GM18505 (cell line): ENCODE measurements around the gene GZMB.
"Not testable (repeated sequence)": the region's sequence is repeated elsewhere in the genome, so short reads cannot be mapped to it uniquely, and the experiment has no call there.

Source experiments
- ATAC-seq: cut with Tn5 transposase; IDR thresholded peaks from one replicate; pipeline ENCODE4 v1.9.1; 2021; ENCODE audit not compliant: unreplicated experiment
- POLR2A ChIP-seq: IDR thresholded peaks from 4 replicates; pipeline ENCODE4 v1.6.1; 2011; ENCODE audit warnings: borderline replicate concordance; ENCODE audit not compliant: insufficient read depth, insufficient read length; ENCODE audit errors: extremely low read depth

GZMB gene

GRCh38 chr14:24612196-24612595, 21.8 kb downstream of the GZMB start:
- no peak for TF ChIP-seq POLR2A
- ATAC-seq, result no peak

- ATAC-seq, result no peak
- no peak for TF ChIP-seq POLR2A
These were observed 24.2 kb downstream of the GZMB start, which contains the start of gene GZMH for GRCh38 chr14:24609655-24610344. Gene GZMH (minus strand): TSS chr14:24609685. CDS start chr14:24609613, 72 bp downstream.

GRCh38 chr14:24607635-24608514, 26.1 kb downstream of the GZMB start:
- ATAC-seq, result no peak
- no peak for TF ChIP-seq POLR2A

GRCh38 chr14:24607081-24607480, 26.9 kb downstream of the GZMB start:
- no peak for ATAC-seq
- TF ChIP-seq POLR2A, result no peak

GRCh38 chr14:24606297-24606696, 27.7 kb downstream of the GZMB start:
- no peak for TF ChIP-seq POLR2A
- no peak for ATAC-seq

- ATAC-seq, result peak; percentile 86
- TF ChIP-seq POLR2A, result no peak
These were observed 28.4 kb downstream of the GZMB start for GRCh38 chr14:24605435-24606190.

GRCh38 chr14:24597403-24597802, 36.6 kb downstream of the GZMB start:
- no peak for ATAC-seq
- TF ChIP-seq POLR2A, result no peak

- no peak for TF ChIP-seq POLR2A
These were observed 38.7 kb downstream of the GZMB start for GRCh38 chr14:24595073-24595808.

GRCh38 chr14:24591004-24591403, 43.0 kb downstream of the GZMB start:
- ATAC-seq, result not testable (repeated sequence)

More at GRCh38 chr14:24595073-24595808, 38.7 kb downstream of the GZMB start:
- no peak for ATAC-seq

- not testable (repeated sequence) for ATAC-seq
These were observed 49.6 kb downstream of the GZMB start for GRCh38 chr14:24584402-24584801.
